GM23338 (cell line): ENCODE data around the gene TNNI2. TPM values are rescaled to one million over a fixed set of nuclear protein-coding genes. Genes with fewer than 3 reads are reported as not detected.

ENCODE experiments used
- ATAC-seq: fragments of 200-7000 bp; cut with Tn5 transposase; 3 replicates; pipeline ENCODE4 v1.9.1; 2020
- DNase-seq: peaks from one replicate; pipeline ENCODE4 v3.0.0-alpha.2; 2015; ENCODE audit warnings: low spot score
- H2AFZ ChIP-seq: fragments of 200-600 bp; sonication (generic); 2 replicates; pipeline ENCODE4 v1.8.0; 2016; ENCODE audit warnings: antibody characterized with exemption, mild to moderate bottlenecking, moderate library complexity
- H3F3A ChIP-seq: fragments of 200-600 bp; sonication (generic); replicated peaks from 2 replicates; pipeline ENCODE4 v1.8.0; 2017; ENCODE audit warnings: antibody characterized with exemption, mixed run types, low read depth
- H3K27ac ChIP-seq: fragments of 200-600 bp; sonication (generic); 2 replicates; pipeline ENCODE4 v1.6.1; 2016; ENCODE audit warnings: low read depth
- H3K27me3 ChIP-seq: fragments of 200-600 bp; sonication (generic); 2 replicates; pipeline ENCODE4 v1.8.0; 2016; ENCODE audit warnings: mild to moderate bottlenecking, mixed run types, moderate library complexity; ENCODE audit not compliant: insufficient read depth
- H3K36me3 ChIP-seq: fragments of 200-600 bp; sonication (generic); 2 replicates; pipeline ENCODE4 v1.8.0; 2016; ENCODE audit warnings: mild to moderate bottlenecking; ENCODE audit not compliant: insufficient read depth
- H3K4me1 ChIP-seq: fragments of 200-600 bp; sonication (generic); 2 replicates; pipeline ENCODE4 v1.8.0; 2016; ENCODE audit warnings: mild to moderate bottlenecking, moderate library complexity; ENCODE audit not compliant: insufficient read depth
- H3K4me2 ChIP-seq: fragments of 200-600 bp; sonication (generic); 2 replicates; pipeline ENCODE4 v1.7.1; 2017; ENCODE audit warnings: mixed run types
- H3K4me3 ChIP-seq: fragments of 200-600 bp; sonication (generic); 2 replicates; pipeline ENCODE4 v1.6.1; 2016; ENCODE audit warnings: mixed run types
- H3K79me2 ChIP-seq: fragments of 200-600 bp; sonication (generic); replicated peaks from 2 replicates; pipeline ENCODE4 v1.8.0; 2017; ENCODE audit warnings: mild to moderate bottlenecking; ENCODE audit not compliant: insufficient read depth
- H3K9me2 ChIP-seq: fragments of 200-600 bp; sonication (generic); 2 replicates; pipeline ENCODE4 v1.8.0; 2017; ENCODE audit not compliant: insufficient read depth
- H4K20me1 ChIP-seq: fragments of 200-600 bp; sonication (generic); replicated peaks from 2 replicates; pipeline ENCODE4 v1.8.0; 2017; ENCODE audit warnings: mild to moderate bottlenecking; ENCODE audit not compliant: insufficient read depth
- H3K27ac Mint-ChIP-seq: 2 replicates; pipeline ENCODE4 v1.8.0; 2020; ENCODE audit warnings: inconsistent platforms, mild to moderate bottlenecking, moderate library complexity, mixed read lengths
- H3K27me3 Mint-ChIP-seq: 3 replicates; pipeline ENCODE4 v1.8.0; 2022; ENCODE audit warnings: low read depth, mild to moderate bottlenecking, moderate library complexity, mixed read lengths, inconsistent platforms; ENCODE audit not compliant: insufficient read depth, poor library complexity
- H3K36me3 Mint-ChIP-seq: 3 replicates; pipeline ENCODE4 v1.8.0; 2021; ENCODE audit warnings: low read depth, mild to moderate bottlenecking, inconsistent platforms, moderate library complexity, mixed read lengths
- H3K4me1 Mint-ChIP-seq: 3 replicates; pipeline ENCODE4 v1.8.0; 2020; ENCODE audit warnings: mild to moderate bottlenecking, inconsistent platforms, mixed read lengths
- H3K4me3 Mint-ChIP-seq: 3 replicates; pipeline ENCODE4 v1.8.0; 2021; ENCODE audit warnings: moderate library complexity, mild to moderate bottlenecking, inconsistent platforms, mixed read lengths
- H3K9me3 Mint-ChIP-seq: 3 replicates; pipeline ENCODE4 v1.8.0; 2020; ENCODE audit warnings: moderate library complexity, mild to moderate bottlenecking, inconsistent platforms, mixed read lengths
- CREB1 ChIP-seq: fragments of 250-450 bp; sonication (Bioruptor Pico); IDR thresholded peaks from 2 replicates; pipeline ENCODE4 v1.5.0; 2020; ENCODE audit warnings: low read depth, mild to moderate bottlenecking, moderate library complexity
- ETS1 ChIP-seq: IDR thresholded peaks from 2 replicates; pipeline ENCODE4 v1.6.1; 2016; ENCODE audit warnings: antibody characterized with exemption
- EZH2 ChIP-seq: fragments of 200-600 bp; sonication (generic); IDR thresholded peaks from one replicate; pipeline ENCODE4 v1.8.0; 2017; ENCODE audit warnings: antibody characterized with exemption, mild to moderate bottlenecking, low read depth; ENCODE audit not compliant: unreplicated experiment
- EZH2phosphoT487 ChIP-seq: fragments of 200-600 bp; sonication (generic); IDR thresholded peaks from one replicate; pipeline ENCODE4 v1.8.1; 2018; ENCODE audit warnings: antibody characterized with exemption; ENCODE audit not compliant: unreplicated experiment
- JUNB ChIP-seq: IDR thresholded peaks from one replicate; pipeline ENCODE4 v1.6.1; 2016; ENCODE audit warnings: antibody characterized with exemption; ENCODE audit not compliant: unreplicated experiment
- NANOG ChIP-seq: IDR thresholded peaks from 2 replicates; pipeline ENCODE4 v1.6.1; 2016; ENCODE audit warnings: antibody characterized with exemption, borderline replicate concordance
- POLR2AphosphoS5 ChIP-seq: IDR thresholded peaks from 2 replicates; pipeline ENCODE4 v1.6.1; 2016; ENCODE audit warnings: antibody characterized with exemption, low read depth
- STAT1 ChIP-seq: IDR thresholded peaks from one replicate; pipeline ENCODE4 v1.6.1; 2016; ENCODE audit warnings: antibody characterized with exemption; ENCODE audit not compliant: unreplicated experiment
- ZNF114 ChIP-seq: fragments of 250-450 bp; sonication (Bioruptor Pico); IDR thresholded peaks from 2 replicates; pipeline ENCODE4 v1.5.0; 2020; ENCODE audit warnings: mild to moderate bottlenecking, moderate library complexity
- ZNF331 ChIP-seq: fragments of 250-450 bp; sonication (Bioruptor Pico); IDR thresholded peaks from 2 replicates; pipeline ENCODE4 v1.5.0; 2020; ENCODE audit warnings: low read depth, mild to moderate bottlenecking, moderate library complexity
- polyA plus RNA-seq: library from polyadenylated mRNA; unstranded; fragments of >200 nt; fragmentation: Nextera tagmentation; extraction: Ambion mirVana; gene quantifications from 2 replicates; pipeline ENCODE4 v1.2.1, GENCODE V29; 2016
- total RNA-seq: library from RNA; depleted of rRNA; stranded (reverse); fragments of >200 nt; shearing (Covaris generic); gene quantifications from 2 replicates; pipeline ENCODE4 v1.2.3, GENCODE V29; 2014
- TF ChIP-seq, protein P1 (sequence below): fragments of 250-450 bp; sonication (Bioruptor Pico); IDR thresholded peaks from 2 replicates; pipeline ENCODE4 v1.5.0; 2020; ENCODE audit warnings: mild to moderate bottlenecking, moderate library complexity
- TF ChIP-seq, protein P2 (sequence below): IDR thresholded peaks from one replicate; pipeline ENCODE4 v1.6.1; 2018; ENCODE audit warnings: antibody characterized with exemption; ENCODE audit not compliant: unreplicated experiment
- TF ChIP-seq, protein P3 (sequence below), 2 experiments: fragments of 200-600 bp in 1 of 2; sonication (generic) in 1 of 2; conservative IDR thresholded peaks; 2 replicates each; pipeline versions ENCODE4 v1.5.1 to v1.6.1; 2016 to 2017; ENCODE audit warnings: antibody characterized with exemption in 2 of 2, low read depth in 2 of 2, mild to moderate bottlenecking in 2 of 2, moderate library complexity in 1 of 2

The TNNI2 gene
- total and polyA plus RNA-seq, 2 experiments from 2014 or later = not detected

DNA sequence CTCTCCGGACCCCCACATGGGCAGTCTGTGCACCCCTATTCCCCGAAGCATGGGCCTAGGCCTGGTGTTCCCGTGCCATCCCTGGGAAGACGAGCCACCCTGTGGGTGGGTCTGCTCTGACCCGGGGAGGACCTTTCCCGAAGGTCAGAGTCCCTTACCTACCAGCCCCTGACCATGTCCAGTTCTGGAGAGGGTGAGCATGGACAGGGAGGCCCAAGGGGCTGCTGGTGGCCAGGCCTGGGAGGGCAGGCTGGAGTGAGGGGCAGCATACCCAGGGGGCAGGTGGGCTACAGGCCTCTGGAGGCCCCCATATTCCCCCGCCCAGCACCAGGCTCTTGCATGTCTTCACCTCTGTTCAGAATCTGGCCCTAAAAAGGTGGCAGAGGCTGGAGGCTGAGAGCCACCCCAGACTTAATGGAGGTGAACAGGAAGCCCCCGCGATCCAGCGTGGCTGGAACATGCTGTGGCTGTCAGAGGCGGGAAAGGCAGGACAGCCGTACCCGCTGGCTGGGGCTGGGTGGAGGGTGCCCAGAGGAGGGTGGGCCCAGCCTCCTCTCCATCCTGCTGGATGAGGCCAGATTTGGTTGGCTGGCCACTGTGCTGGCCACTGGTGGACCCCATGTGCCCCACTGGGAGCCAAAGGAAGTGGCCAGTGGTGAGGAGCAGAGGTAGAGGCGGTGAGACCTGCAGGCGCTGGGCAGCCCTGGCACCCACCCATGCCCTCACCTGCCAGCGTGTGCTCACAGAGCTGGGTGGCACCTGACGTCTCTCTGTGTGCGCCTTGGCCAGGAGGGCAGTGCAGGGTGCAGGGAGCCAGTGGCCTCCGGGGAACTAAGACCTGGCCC is 15.2 kb upstream of the TNNI2 start:
- H3F3A ChIP-seq = no peaks in the 10 kb centered on the region
- H2AFZ ChIP-seq = no peak overlapping the region
- no peaks in the 10 kb centered on the region for H4K20me1 ChIP-seq
- no peaks in the 10 kb centered on the region for H3K36me3 Mint-ChIP-seq
- no peak overlapping the region for H3K4me2 ChIP-seq
- H3K27me3 Mint-ChIP-seq = peaks cover 11% of the 10 kb centered on the region
- TF ChIP-seq JUNB (no peak), CREB1 (CRISPR knock-in tag) (no peak), EZH2phosphoT487 (no peak), EZH2 (no peak), STAT1 (no peak), ZNF331 (no peak), POLR2AphosphoS5 (no peak), ETS1 (no peak), NANOG (no peak), ZNF114 (CRISPR knock-in tag) (no peak)
- TF ChIP-seq, protein P1, sequence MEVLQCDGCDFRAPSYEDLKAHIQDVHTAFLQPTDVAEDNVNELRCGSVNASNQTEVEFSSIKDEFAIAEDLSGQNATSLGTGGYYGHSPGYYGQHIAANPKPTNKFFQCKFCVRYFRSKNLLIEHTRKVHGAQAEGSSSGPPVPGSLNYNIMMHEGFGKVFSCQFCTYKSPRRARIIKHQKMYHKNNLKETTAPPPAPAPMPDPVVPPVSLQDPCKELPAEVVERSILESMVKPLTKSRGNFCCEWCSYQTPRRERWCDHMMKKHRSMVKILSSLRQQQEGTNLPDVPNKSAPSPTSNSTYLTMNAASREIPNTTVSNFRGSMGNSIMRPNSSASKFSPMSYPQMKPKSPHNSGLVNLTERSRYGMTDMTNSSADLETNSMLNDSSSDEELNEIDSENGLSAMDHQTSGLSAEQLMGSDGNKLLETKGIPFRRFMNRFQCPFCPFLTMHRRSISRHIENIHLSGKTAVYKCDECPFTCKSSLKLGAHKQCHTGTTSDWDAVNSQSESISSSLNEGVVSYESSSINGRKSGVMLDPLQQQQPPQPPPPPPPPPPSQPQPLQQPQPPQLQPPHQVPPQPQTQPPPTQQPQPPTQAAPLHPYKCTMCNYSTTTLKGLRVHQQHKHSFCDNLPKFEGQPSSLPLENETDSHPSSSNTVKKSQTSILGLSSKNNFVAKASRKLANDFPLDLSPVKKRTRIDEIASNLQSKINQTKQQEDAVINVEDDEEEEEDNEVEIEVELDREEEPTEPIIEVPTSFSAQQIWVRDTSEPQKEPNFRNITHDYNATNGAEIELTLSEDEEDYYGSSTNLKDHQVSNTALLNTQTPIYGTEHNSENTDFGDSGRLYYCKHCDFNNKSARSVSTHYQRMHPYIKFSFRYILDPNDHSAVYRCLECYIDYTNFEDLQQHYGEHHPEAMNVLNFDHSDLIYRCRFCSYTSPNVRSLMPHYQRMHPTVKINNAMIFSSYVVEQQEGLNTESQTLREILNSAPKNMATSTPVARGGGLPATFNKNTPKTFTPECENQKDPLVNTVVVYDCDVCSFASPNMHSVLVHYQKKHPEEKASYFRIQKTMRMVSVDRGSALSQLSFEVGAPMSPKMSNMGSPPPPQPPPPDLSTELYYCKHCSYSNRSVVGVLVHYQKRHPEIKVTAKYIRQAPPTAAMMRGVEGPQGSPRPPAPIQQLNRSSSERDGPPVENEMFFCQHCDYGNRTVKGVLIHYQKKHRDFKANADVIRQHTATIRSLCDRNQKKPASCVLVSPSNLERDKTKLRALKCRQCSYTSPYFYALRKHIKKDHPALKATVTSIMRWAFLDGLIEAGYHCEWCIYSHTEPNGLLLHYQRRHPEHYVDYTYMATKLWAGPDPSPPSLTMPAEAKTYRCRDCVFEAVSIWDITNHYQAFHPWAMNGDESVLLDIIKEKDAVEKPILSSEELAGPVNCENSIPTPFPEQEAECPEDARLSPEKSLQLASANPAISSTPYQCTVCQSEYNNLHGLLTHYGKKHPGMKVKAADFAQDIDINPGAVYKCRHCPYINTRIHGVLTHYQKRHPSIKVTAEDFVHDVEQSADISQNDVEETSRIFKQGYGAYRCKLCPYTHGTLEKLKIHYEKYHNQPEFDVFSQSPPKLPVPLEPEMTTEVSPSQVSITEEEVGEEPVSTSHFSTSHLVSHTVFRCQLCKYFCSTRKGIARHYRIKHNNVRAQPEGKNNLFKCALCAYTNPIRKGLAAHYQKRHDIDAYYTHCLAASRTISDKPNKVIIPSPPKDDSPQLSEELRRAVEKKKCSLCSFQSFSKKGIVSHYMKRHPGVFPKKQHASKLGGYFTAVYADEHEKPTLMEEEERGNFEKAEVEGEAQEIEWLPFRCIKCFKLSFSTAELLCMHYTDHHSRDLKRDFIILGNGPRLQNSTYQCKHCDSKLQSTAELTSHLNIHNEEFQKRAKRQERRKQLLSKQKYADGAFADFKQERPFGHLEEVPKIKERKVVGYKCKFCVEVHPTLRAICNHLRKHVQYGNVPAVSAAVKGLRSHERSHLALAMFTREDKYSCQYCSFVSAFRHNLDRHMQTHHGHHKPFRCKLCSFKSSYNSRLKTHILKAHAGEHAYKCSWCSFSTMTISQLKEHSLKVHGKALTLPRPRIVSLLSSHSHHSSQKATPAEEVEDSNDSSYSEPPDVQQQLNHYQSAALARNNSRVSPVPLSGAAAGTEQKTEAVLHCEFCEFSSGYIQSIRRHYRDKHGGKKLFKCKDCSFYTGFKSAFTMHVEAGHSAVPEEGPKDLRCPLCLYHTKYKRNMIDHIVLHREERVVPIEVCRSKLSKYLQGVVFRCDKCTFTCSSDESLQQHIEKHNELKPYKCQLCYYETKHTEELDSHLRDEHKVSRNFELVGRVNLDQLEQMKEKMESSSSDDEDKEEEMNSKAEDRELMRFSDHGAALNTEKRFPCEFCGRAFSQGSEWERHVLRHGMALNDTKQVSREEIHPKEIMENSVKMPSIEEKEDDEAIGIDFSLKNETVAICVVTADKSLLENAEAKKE (CRISPR knock-in tag) = no peak
- TF ChIP-seq, protein P2, sequence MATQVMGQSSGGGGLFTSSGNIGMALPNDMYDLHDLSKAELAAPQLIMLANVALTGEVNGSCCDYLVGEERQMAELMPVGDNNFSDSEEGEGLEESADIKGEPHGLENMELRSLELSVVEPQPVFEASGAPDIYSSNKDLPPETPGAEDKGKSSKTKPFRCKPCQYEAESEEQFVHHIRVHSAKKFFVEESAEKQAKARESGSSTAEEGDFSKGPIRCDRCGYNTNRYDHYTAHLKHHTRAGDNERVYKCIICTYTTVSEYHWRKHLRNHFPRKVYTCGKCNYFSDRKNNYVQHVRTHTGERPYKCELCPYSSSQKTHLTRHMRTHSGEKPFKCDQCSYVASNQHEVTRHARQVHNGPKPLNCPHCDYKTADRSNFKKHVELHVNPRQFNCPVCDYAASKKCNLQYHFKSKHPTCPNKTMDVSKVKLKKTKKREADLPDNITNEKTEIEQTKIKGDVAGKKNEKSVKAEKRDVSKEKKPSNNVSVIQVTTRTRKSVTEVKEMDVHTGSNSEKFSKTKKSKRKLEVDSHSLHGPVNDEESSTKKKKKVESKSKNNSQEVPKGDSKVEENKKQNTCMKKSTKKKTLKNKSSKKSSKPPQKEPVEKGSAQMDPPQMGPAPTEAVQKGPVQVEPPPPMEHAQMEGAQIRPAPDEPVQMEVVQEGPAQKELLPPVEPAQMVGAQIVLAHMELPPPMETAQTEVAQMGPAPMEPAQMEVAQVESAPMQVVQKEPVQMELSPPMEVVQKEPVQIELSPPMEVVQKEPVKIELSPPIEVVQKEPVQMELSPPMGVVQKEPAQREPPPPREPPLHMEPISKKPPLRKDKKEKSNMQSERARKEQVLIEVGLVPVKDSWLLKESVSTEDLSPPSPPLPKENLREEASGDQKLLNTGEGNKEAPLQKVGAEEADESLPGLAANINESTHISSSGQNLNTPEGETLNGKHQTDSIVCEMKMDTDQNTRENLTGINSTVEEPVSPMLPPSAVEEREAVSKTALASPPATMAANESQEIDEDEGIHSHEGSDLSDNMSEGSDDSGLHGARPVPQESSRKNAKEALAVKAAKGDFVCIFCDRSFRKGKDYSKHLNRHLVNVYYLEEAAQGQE = no peak
- TF ChIP-seq, protein P3, sequence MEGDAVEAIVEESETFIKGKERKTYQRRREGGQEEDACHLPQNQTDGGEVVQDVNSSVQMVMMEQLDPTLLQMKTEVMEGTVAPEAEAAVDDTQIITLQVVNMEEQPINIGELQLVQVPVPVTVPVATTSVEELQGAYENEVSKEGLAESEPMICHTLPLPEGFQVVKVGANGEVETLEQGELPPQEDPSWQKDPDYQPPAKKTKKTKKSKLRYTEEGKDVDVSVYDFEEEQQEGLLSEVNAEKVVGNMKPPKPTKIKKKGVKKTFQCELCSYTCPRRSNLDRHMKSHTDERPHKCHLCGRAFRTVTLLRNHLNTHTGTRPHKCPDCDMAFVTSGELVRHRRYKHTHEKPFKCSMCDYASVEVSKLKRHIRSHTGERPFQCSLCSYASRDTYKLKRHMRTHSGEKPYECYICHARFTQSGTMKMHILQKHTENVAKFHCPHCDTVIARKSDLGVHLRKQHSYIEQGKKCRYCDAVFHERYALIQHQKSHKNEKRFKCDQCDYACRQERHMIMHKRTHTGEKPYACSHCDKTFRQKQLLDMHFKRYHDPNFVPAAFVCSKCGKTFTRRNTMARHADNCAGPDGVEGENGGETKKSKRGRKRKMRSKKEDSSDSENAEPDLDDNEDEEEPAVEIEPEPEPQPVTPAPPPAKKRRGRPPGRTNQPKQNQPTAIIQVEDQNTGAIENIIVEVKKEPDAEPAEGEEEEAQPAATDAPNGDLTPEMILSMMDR (conservative IDR thresholded peaks at IDR 0.05; ENCODE audit: low read depth in 2 of 2) = no peak
- no peaks in the 10 kb centered on the region for H3K79me2 ChIP-seq
- no peak for DNase-seq
- no peaks in the 10 kb centered on the region for H3K27me3 ChIP-seq
- no peaks in the 10 kb centered on the region for H3K9me2 ChIP-seq
- ATAC-seq = no peak
- H3K36me3 ChIP-seq = no peaks in the 10 kb centered on the region
- H3K9me3 Mint-ChIP-seq = peaks cover 4% of the 10 kb centered on the region; the same call in 2 of the 3 replicates
- no peaks in the 10 kb centered on the region for H3K4me1 ChIP-seq
- H3K4me1 Mint-ChIP-seq = no peaks in the 10 kb centered on the region
- H3K4me3 Mint-ChIP-seq = no peak overlapping the region
- H3K27ac Mint-ChIP-seq = no peak overlapping the region
- no peak overlapping the region for H3K27ac ChIP-seq
- no peak overlapping the region for H3K4me3 ChIP-seq
